HEK293 (cell line): ENCODE data around the gene CDK5R1.

ENCODE experiments used
- CTCF ChIA-PET: fragments of 350-600 bp; formaldehyde crosslinking; extraction: SDS; loops from one replicate; lab custom pipeline; 2021; ENCODE audit warnings: antibody characterized with exemption; lab: Yijun Ruan, JAX
- POLR2A ChIA-PET: fragments of 300-600 bp; formaldehyde crosslinking; extraction: SDS; loops from one replicate; lab custom pipeline; 2020; ENCODE audit warnings: antibody characterized with exemption, inconsistent platforms; lab: Yijun Ruan, JAX
- H3K27ac ChIP-seq: fragments of 200-500 bp; sonication (Bioruptor generic); 2 replicates; pipeline ENCODE4 v1.5.1; 2014; ENCODE audit warnings: low read depth, low read length, control low read depth, inconsistent platforms; ENCODE audit errors: extremely low read depth
- H3K36me3 ChIP-seq, 2 experiments: fragments of 200-500 bp in 1 of 2; sonication (Bioruptor generic) in 1 of 2; 1 replicate in 1 of 2; 2 replicates in 1 of 2; pipeline ENCODE4 v1.5.1; 2014 to 2017; ENCODE audit warnings: inconsistent platforms in 2 of 2, low read length in 2 of 2; ENCODE audit not compliant: control insufficient read depth in 2 of 2, insufficient read depth in 1 of 2
- H3K4me1 ChIP-seq: fragments of 200-500 bp; sonication (Bioruptor generic); 2 replicates; pipeline ENCODE4 v1.5.1; 2014; ENCODE audit warnings: mild to moderate bottlenecking, low read length, inconsistent platforms; ENCODE audit not compliant: control insufficient read depth, insufficient read depth
- H3K4me3 ChIP-seq: 2 replicates; pipeline ENCODE4 v1.5.1; 2011; ENCODE audit warnings: low read depth, mild to moderate bottlenecking, control low read depth, low read length, moderate library complexity
- H3K9me3 ChIP-seq: fragments of 200-500 bp; sonication (Bioruptor generic); 2 replicates; pipeline ENCODE4 v1.5.1; 2014; ENCODE audit warnings: low read depth, low read length, inconsistent platforms; ENCODE audit not compliant: control insufficient read depth, insufficient read depth
- BCL11A ChIP-seq: fragments of 450-650 bp; formaldehyde crosslinking; IDR thresholded peaks from 2 replicates; pipeline ENCODE4 v1.5.1; 2016; ENCODE audit warnings: low read depth, missing biosample characterization, missing genetic modification characterization
- GFI1B ChIP-seq: fragments of 450-650 bp; formaldehyde crosslinking; IDR thresholded peaks from 2 replicates; pipeline ENCODE4 v1.5.1; 2016; ENCODE audit warnings: missing biosample characterization, missing genetic modification characterization
- HOXA7 ChIP-seq: sonication (generic); formaldehyde crosslinking; IDR thresholded peaks from 2 replicates; pipeline ENCODE4 v1.8.1; 2022; ENCODE audit warnings: missing genetic modification reagents, borderline replicate concordance
- KLF7 ChIP-seq: fragments of 450-650 bp; formaldehyde crosslinking; IDR thresholded peaks from 2 replicates; pipeline ENCODE4 v1.5.1; 2016; ENCODE audit warnings: missing biosample characterization, missing genetic modification characterization, borderline replicate concordance
- PATZ1 ChIP-seq: fragments of 450-650 bp; formaldehyde crosslinking; IDR thresholded peaks from 2 replicates; pipeline ENCODE4 v1.5.1; 2016; ENCODE audit warnings: missing biosample characterization, missing genetic modification characterization
- SETDB1 ChIP-seq: IDR thresholded peaks from one replicate; pipeline ENCODE4 v1.6.1; 2017; ENCODE audit warnings: mild to moderate bottlenecking, low read length, moderate library complexity, mixed read lengths; ENCODE audit not compliant: insufficient read length
- WT1 ChIP-seq: fragments of 450-650 bp; formaldehyde crosslinking; IDR thresholded peaks from 2 replicates; pipeline ENCODE4 v1.5.1; 2016; ENCODE audit warnings: missing biosample characterization, missing genetic modification characterization
- ZBTB11 ChIP-seq: fragments of 450-650 bp; formaldehyde crosslinking; conservative IDR thresholded peaks from 2 replicates; pipeline ENCODE4 v1.5.1; 2016; ENCODE audit warnings: low read depth, missing biosample characterization, missing genetic modification characterization
- ZNF146 ChIP-seq: fragments of 450-650 bp; formaldehyde crosslinking; IDR thresholded peaks from 2 replicates; pipeline ENCODE4 v1.5.1; 2016; ENCODE audit warnings: missing biosample characterization, missing genetic modification characterization
- ZNF175 ChIP-seq: fragments of 450-650 bp; formaldehyde crosslinking; IDR thresholded peaks from 2 replicates; pipeline ENCODE4 v1.5.1; 2016; ENCODE audit warnings: missing biosample characterization, missing genetic modification characterization
- ZNF280D ChIP-seq: fragments of 450-650 bp; formaldehyde crosslinking; IDR thresholded peaks from 2 replicates; pipeline ENCODE4 v1.5.1; 2016; ENCODE audit warnings: missing biosample characterization, missing genetic modification characterization
- ZNF302 ChIP-seq: fragments of 450-650 bp; formaldehyde crosslinking; IDR thresholded peaks from 2 replicates; pipeline ENCODE4 v1.5.1; 2016; ENCODE audit warnings: missing biosample characterization, missing genetic modification characterization, low read depth
- ZNF324 ChIP-seq: fragments of 450-650 bp; formaldehyde crosslinking; IDR thresholded peaks from 2 replicates; pipeline ENCODE4 v1.5.1; 2016; ENCODE audit warnings: missing biosample characterization, missing genetic modification characterization
- ZNF335 ChIP-seq: fragments of 450-650 bp; formaldehyde crosslinking; conservative IDR thresholded peaks from 2 replicates; pipeline ENCODE4 v1.5.1; 2016; ENCODE audit warnings: missing biosample characterization, missing genetic modification characterization
- ZNF37A ChIP-seq: fragments of 450-650 bp; IDR thresholded peaks from 2 replicates; pipeline ENCODE4 v1.5.1; 2018; ENCODE audit warnings: missing biosample characterization, missing genetic modification characterization
- ZNF488 ChIP-seq: fragments of 450-650 bp; formaldehyde crosslinking; IDR thresholded peaks from 2 replicates; pipeline ENCODE4 v1.5.1; 2016; ENCODE audit warnings: missing biosample characterization, missing genetic modification characterization
- ZNF555 ChIP-seq: fragments of 450-650 bp; formaldehyde crosslinking; conservative IDR thresholded peaks from 2 replicates; pipeline ENCODE4 v1.5.1; 2017; ENCODE audit warnings: missing biosample characterization, mild to moderate bottlenecking, missing genetic modification characterization, inconsistent platforms
- ZSCAN16 ChIP-seq: fragments of 450-650 bp; formaldehyde crosslinking; IDR thresholded peaks from 2 replicates; pipeline ENCODE4 v1.5.1; 2016; ENCODE audit warnings: missing biosample characterization, missing genetic modification characterization

CDK5R1 gene

GRCh38 chr17:32487473-32488176 is 832 bp downstream of the CDK5R1 start (continued):
- TF ChIP-seq ZNF280D = no peak
- TF ChIP-seq ZNF335 (tag by site-specific recombination) = no peak
- no peak for TF ChIP-seq ZNF324 (tag by site-specific recombination)
- TF ChIP-seq SETDB1 = no peak
- TF ChIP-seq HOXA7 (CRISPR knock-in tag) = no peak
- no peak for TF ChIP-seq ZNF302 (tag by site-specific recombination)
- no peak for TF ChIP-seq ZNF37A (tag by site-specific recombination)
- no peak for TF ChIP-seq ZNF555 (tag by site-specific recombination)
- no peak for TF ChIP-seq GFI1B (tag by site-specific recombination)
- TF ChIP-seq WT1 = no peak
- TF ChIP-seq PATZ1 (tag by site-specific recombination) = peak; percentile 38; the same call in 1 of the 2 replicates

GRCh38 chr17:32488177-32488542 is 1.4 kb downstream of the CDK5R1 start:
- Histone ChIP-seq H3K36me3 (peaks cover 3 to 31% of the 10 kb centered on the region in 2 experiments; a peak in 2 of 3 replicates), H3K9me3 (no peaks in the 10 kb centered on the region), H3K4me1 (peaks cover 31% of the 10 kb centered on the region), H3K4me3 (peak overlapping the region; percentile 40), H3K27ac (no peak overlapping the region)
- TF ChIP-seq ZNF488 (tag by site-specific recombination) (no peak), ZNF146 (no peak), ZSCAN16 (no peak), BCL11A (tag by site-specific recombination) (no peak), ZNF175 (tag by site-specific recombination) (no peak), ZBTB11 (tag by site-specific recombination) (no peak), KLF7 (no peak)
- ChIA-PET POLR2A (interaction anchor here (1.2 kb wide), 1 partner anchor 31 kb away, joined by 3 read pairs; no protein-coding TSS in a partner anchor), CTCF (interaction anchor here (0.7 to 1.3 kb wide), 6 partner anchors 8 to 561 kb away, joined by 3 to 4 read pairs (median 4); no protein-coding TSS in a partner anchor)
